GM21786 (cell line): ENCODE measurements around the gene MAML2.
A peak's percentile ranks its signal among the peaks of the same experiment; 100 is the strongest.

Experiments
- ATAC-seq: cut with Tn5 transposase; IDR thresholded peaks from one replicate; pipeline ENCODE4 v1.9.1; 2021; ENCODE audit not compliant: unreplicated experiment

The MAML2 gene

GRCh38 chr11:96215826-96216225 lies 127.2 kb downstream of the MAML2 start:
- ATAC-seq, result no peak

GRCh38 chr11:96215110-96215782 lies 127.7 kb downstream of the MAML2 start:
- peak; percentile 76 for ATAC-seq

GRCh38 chr11:96214777-96215109 lies 128.3 kb downstream of the MAML2 start:
- no peak for ATAC-seq

- ATAC-seq, result no peak
Observed at GRCh38 chr11:96213500-96213899, 129.5 kb downstream of the MAML2 start.

- ATAC-seq, result no peak
Observed at GRCh38 chr11:96211436-96211835, 131.6 kb downstream of the MAML2 start.

- no peak for ATAC-seq
Observed at GRCh38 chr11:96207459-96208449, 135.2 kb downstream of the MAML2 start.

- ATAC-seq, result no peak
Observed at GRCh38 chr11:96206955-96207354, 136.0 kb downstream of the MAML2 start.

GRCh38 chr11:96205460-96205809 lies 137.6 kb downstream of the MAML2 start:
- no peak for ATAC-seq

- no peak for ATAC-seq
Observed at GRCh38 chr11:96204721-96205459, 138.1 kb downstream of the MAML2 start.

- no peak for ATAC-seq
Observed at GRCh38 chr11:96204366-96204659, 138.7 kb downstream of the MAML2 start.

GRCh38 chr11:96203567-96204365 lies 139.2 kb downstream of the MAML2 start:
- no peak for ATAC-seq

GRCh38 chr11:96200243-96200642 lies 142.8 kb downstream of the MAML2 start:
- ATAC-seq, result no peak

GRCh38 chr11:96199563-96200025 lies 143.4 kb downstream of the MAML2 start:
- ATAC-seq, result no peak

GRCh38 chr11:96197801-96198701 lies 144.9 kb downstream of the MAML2 start:
- peak; percentile 73 for ATAC-seq

GRCh38 chr11:96197103-96197502 lies 145.9 kb downstream of the MAML2 start:
- no peak for ATAC-seq

GRCh38 chr11:96196181-96196662 lies 146.8 kb downstream of the MAML2 start:
- no peak for ATAC-seq

- ATAC-seq, result no peak
Observed at GRCh38 chr11:96195671-96196070, 147.3 kb downstream of the MAML2 start.

GRCh38 chr11:96194581-96195374 lies 148.2 kb downstream of the MAML2 start:
- no peak for ATAC-seq
